Loucy (cell line): ENCODE results near the gene SLC16A9.

Experiments used
- H2AFZ ChIP-seq: fragments of 200-600 bp; sonication (generic); 2 replicates; pipeline ENCODE4 v1.6.0; 2016; ENCODE audit warnings: antibody characterized with exemption, mild to moderate bottlenecking, low read length, moderate library complexity
- H3F3A ChIP-seq: fragments of 200-600 bp; 2 replicates; pipeline ENCODE4 v1.6.0; 2016; ENCODE audit warnings: antibody characterized with exemption, low read depth, mild to moderate bottlenecking
- H3K27me3 ChIP-seq: fragments of 200-600 bp; sonication (generic); 2 replicates; pipeline ENCODE4 v1.6.1; 2014; ENCODE audit warnings: low read length, mild to moderate bottlenecking; ENCODE audit not compliant: insufficient read depth, poor library complexity, severe bottlenecking
- H3K36me3 ChIP-seq: fragments of 200-600 bp; sonication (generic); 2 replicates; pipeline ENCODE4 v1.6.1; 2016; ENCODE audit warnings: low read length; ENCODE audit not compliant: insufficient read depth
- H3K4me1 ChIP-seq: fragments of 200-600 bp; sonication (generic); 2 replicates; pipeline ENCODE4 v1.5.1; 2014; ENCODE audit warnings: low read length, mild to moderate bottlenecking; ENCODE audit not compliant: insufficient read depth, poor library complexity, severe bottlenecking
- H3K4me2 ChIP-seq: fragments of 200-600 bp; sonication (generic); 2 replicates; pipeline ENCODE4 v1.6.0; 2014; ENCODE audit warnings: antibody characterized with exemption, low read length, low read depth, mild to moderate bottlenecking; ENCODE audit not compliant: poor library complexity, severe bottlenecking
- H3K4me3 ChIP-seq: fragments of 200-600 bp; sonication (generic); 2 replicates; pipeline ENCODE4 v1.5.1; 2014; ENCODE audit warnings: low read length, mild to moderate bottlenecking, mixed read lengths; ENCODE audit not compliant: poor library complexity, severe bottlenecking
- H3K79me2 ChIP-seq: fragments of 200-600 bp; sonication (generic); 2 replicates; pipeline ENCODE4 v1.6.1; 2014; ENCODE audit warnings: low read length; ENCODE audit not compliant: insufficient read depth
- H3K9ac ChIP-seq: fragments of 200-600 bp; sonication (generic); 2 replicates; pipeline ENCODE4 v1.6.0; 2014; ENCODE audit warnings: mild to moderate bottlenecking, low read depth, low read length, moderate library complexity; ENCODE audit not compliant: poor library complexity, severe bottlenecking
- H3K9me2 ChIP-seq: fragments of 200-600 bp; sonication (generic); replicated peaks from 2 replicates; pipeline ENCODE4 v1.6.1; 2016; ENCODE audit warnings: low read depth, low read length, mixed read lengths
- H3K9me3 ChIP-seq: fragments of 200-600 bp; sonication (generic); 2 replicates; pipeline ENCODE4 v1.6.1; 2014; ENCODE audit warnings: mild to moderate bottlenecking, antibody characterized with exemption, low read length, low read depth; ENCODE audit not compliant: insufficient read depth
- H4K20me1 ChIP-seq: fragments of 200-600 bp; sonication (generic); 2 replicates; pipeline ENCODE4 v1.6.0; 2014; ENCODE audit warnings: antibody characterized with exemption, low read length, mild to moderate bottlenecking; ENCODE audit not compliant: insufficient read depth, poor library complexity, severe bottlenecking
- EZH2phosphoT487 ChIP-seq: fragments of 200-600 bp; IDR thresholded peaks from 2 replicates; pipeline ENCODE4 v1.6.1; 2018; ENCODE audit warnings: antibody characterized with exemption, mild to moderate bottlenecking, moderate library complexity, borderline replicate concordance
- TF ChIP-seq, protein P1 (sequence below): fragments of 200-600 bp; sonication (generic); conservative IDR thresholded peaks from 2 replicates; pipeline ENCODE4 v1.5.1; 2014; ENCODE audit warnings: mild to moderate bottlenecking, antibody characterized with exemption, low read length

The SLC16A9 gene

DNA sequence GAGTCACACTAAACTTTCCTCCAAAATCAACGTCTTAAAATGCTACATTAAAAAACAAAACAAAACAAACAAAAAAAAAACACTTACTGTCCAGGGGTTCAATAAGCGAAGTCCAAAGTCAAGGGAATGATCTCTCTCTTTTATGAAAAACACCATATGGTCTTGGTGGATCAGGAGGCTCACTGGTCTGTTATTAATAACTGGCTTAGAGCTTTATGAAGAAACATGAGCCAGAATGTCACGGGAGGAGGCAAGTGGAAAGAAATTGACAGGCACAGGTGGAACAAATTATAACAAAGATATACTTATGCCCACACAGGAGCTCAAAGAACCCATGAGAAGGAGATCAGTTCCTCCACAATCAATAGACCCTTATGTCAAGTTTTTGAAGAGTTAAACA, 43.6 kb upstream of the SLC16A9 start, which contains the start of gene MRLN:
Gene MRLN, minus strand, starts transcription at position 189 of the 400 bp plus-strand sequence.
- H3K27me3 ChIP-seq: no peaks in the 10 kb centered on the region
- H3K4me2 ChIP-seq: no peak within 1 kb of the TSS
- TF ChIP-seq, protein P1, sequence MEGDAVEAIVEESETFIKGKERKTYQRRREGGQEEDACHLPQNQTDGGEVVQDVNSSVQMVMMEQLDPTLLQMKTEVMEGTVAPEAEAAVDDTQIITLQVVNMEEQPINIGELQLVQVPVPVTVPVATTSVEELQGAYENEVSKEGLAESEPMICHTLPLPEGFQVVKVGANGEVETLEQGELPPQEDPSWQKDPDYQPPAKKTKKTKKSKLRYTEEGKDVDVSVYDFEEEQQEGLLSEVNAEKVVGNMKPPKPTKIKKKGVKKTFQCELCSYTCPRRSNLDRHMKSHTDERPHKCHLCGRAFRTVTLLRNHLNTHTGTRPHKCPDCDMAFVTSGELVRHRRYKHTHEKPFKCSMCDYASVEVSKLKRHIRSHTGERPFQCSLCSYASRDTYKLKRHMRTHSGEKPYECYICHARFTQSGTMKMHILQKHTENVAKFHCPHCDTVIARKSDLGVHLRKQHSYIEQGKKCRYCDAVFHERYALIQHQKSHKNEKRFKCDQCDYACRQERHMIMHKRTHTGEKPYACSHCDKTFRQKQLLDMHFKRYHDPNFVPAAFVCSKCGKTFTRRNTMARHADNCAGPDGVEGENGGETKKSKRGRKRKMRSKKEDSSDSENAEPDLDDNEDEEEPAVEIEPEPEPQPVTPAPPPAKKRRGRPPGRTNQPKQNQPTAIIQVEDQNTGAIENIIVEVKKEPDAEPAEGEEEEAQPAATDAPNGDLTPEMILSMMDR: no peak
- no peak for TF ChIP-seq EZH2phosphoT487

DNA sequence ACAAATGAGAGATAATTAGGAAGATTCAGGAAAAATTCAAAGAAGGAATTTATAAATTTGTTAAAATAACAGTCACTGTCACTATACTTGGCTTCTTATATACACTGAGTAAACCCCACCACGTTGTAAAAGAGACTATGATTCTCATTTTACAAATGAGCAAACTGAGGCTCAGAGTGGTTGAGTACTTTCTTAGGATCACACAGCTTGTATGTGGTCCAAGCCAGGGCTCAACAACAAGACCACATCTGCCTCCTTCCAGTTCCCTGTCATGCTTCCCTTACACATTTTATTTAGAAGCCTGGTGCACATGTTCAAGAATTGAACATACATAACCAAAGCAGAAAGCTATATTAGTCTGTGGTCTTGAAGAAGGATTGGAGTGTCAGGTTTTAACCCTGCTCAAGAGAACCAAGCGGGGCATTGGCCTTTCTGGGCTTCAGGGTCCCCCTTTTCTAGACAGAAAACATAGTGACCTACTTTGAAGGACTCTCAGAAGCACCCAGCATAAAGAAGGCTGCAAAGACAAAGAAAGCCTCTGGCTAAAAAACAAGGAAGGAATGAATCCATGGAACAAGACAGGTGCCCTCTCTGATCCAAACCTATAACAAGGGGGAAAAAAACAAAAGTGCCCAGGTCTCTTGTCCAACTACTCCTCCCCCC, 42.8 kb upstream of the SLC16A9 start:
- Histone ChIP-seq H3K4me1 (no peaks in the 10 kb centered on the region), H3K9ac (no peak overlapping the region), H3K4me2 (no peak overlapping the region), H3K79me2 (no peaks in the 10 kb centered on the region), H4K20me1 (no peaks in the 10 kb centered on the region), H3K27me3 (no peaks in the 10 kb centered on the region), H3K9me3 (no peaks in the 10 kb centered on the region), H3K9me2 (no peaks in the 10 kb centered on the region), H3F3A (no peaks in the 10 kb centered on the region), H3K4me3 (no peak overlapping the region), H3K36me3 (no peaks in the 10 kb centered on the region), H2AFZ (no peak overlapping the region)
- TF ChIP-seq EZH2phosphoT487: no peak
- TF ChIP-seq, protein P1: no peak

More for the DNA sequence above, 43.6 kb upstream of the SLC16A9 start, which contains the start of gene MRLN:
- no peaks in the 10 kb centered on the region for H3K4me1 ChIP-seq
- no peaks in the 10 kb centered on the region for H3F3A ChIP-seq
- no peak within 1 kb of the TSS for H2AFZ ChIP-seq
- no peaks in the 10 kb centered on the region for H4K20me1 ChIP-seq
- no peaks in the 10 kb centered on the region for H3K36me3 ChIP-seq
- no peaks in the 10 kb centered on the region for H3K9me2 ChIP-seq
- no peak within 1 kb of the TSS for H3K4me3 ChIP-seq
- no peaks in the 10 kb centered on the region for H3K79me2 ChIP-seq
- H3K9me3 ChIP-seq: no peaks in the 10 kb centered on the region
- H3K9ac ChIP-seq: no peak within 1 kb of the TSS

DNA sequence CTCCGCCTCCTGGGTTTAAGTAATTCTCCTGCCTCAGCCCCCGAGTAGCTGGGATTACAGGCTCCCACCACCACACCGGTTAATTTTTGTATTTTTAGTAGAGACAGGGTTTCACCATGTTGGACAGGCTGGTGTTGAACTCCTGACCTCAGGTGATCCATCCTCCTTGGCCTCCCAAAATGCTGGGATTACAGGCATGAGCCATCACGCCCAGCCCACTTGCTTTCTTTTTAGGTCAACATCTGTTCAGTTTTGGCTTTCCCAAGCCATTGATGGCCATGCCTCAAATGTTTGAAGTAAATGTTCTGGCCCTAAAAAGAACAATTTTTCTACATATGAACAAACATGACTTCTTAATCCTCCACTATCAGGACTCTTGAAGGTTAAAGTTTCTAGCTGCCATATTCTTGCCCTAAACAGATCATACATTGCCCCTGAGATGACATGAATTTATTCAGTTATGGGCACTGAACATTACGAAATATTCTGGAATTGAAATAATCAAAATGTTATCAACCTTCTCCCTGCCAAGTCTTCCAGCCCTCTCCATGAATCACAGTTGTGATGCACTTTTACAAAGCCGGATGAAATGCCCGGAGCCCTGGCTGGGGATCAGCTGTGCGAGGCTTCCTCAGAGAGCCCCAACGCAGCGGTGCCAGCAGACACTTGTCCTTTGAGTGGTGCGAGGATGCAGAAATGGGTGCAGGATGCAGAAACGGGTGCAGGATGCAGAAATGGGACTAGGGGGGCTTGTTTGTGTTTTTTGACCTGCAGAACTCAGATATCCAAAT, 40.7 kb upstream of the SLC16A9 start:
- no peak overlapping the region for H3K4me2 ChIP-seq
- TF ChIP-seq, protein P1: no peak
- TF ChIP-seq EZH2phosphoT487: no peak
- H3K9me2 ChIP-seq: no peaks in the 10 kb centered on the region
- no peaks in the 10 kb centered on the region for H3K9me3 ChIP-seq
- H3K9ac ChIP-seq: no peak overlapping the region
- H3K36me3 ChIP-seq: no peaks in the 10 kb centered on the region
- H3K27me3 ChIP-seq: no peaks in the 10 kb centered on the region
- H3K79me2 ChIP-seq: no peaks in the 10 kb centered on the region
- H3F3A ChIP-seq: no peaks in the 10 kb centered on the region
- H4K20me1 ChIP-seq: no peaks in the 10 kb centered on the region
- H3K4me1 ChIP-seq: no peaks in the 10 kb centered on the region
- no peak overlapping the region for H2AFZ ChIP-seq
- H3K4me3 ChIP-seq: no peak overlapping the region
